Midbrain (tissue), 1 donor: ENCODE results near the gene GRIN3A.
A peak's percentile ranks its signal among the peaks of the same experiment; 100 is the strongest.
"Not testable (repeated sequence)": the region's sequence is repeated elsewhere in the genome, so short reads cannot be mapped to it uniquely, and the experiment has no call there.

Experiments used
- DNase-seq: peaks from one replicate; lab custom pipeline; 2025; lab: John Stamatoyannopoulos, UW

Gene GRIN3A

DNA sequence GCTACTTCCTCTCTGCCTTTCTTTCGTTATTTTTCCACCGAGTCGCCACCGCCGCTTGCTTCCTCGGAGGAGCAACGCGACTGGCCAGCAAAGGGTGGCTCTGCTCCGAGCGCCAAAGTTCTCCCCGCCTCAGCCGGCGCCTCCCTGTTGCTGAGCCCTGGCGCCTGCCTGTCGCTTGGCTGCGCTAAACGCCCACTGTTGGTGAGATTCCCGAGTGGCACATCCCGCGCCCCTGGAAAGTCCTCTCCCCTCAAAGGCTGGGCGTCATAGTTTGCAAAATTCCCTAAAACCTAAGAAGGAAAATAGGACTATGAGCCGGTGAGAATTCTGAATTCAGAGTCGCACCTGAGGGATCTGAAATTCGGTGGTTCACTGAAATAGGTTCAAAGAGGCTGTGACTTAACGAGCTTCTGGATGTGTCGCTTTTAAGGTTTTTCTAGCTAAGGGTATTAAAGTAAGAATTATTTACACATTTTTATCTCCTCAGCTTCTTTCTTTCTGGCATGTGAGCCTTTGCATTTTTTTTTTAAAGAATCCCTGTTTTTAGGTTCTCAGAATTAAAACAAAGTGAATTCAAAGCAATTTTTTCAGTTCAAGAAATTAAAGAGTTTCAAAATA is at the start of gene GRIN3A:
GRIN3A (minus strand) TSS at position 82 of the 618 bp plus-strand sequence. CDS start 668 bp downstream, outside the sequence.
- DNase-seq, result peak; percentile 18

DNA sequence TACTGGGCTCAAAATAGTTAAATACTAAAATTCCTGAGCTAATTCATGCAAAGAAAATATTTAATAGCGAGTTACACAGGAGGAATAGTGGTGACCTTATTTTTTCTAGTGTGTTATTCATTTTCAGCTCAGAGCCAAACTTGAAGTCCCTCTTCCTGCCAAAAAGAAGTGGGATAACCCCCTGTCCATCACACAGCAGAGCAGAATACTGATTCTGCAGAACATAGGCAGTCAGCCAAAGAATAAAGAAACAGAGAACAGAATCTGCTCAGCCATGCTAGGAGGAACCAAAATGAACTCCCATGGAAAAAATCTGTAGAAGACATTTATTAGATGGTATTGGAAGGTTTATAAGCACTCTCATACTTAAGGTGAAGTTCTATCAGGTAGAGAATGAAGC is 49.4 kb upstream of the GRIN3A start:
- peak; percentile 8 for DNase-seq

DNA sequence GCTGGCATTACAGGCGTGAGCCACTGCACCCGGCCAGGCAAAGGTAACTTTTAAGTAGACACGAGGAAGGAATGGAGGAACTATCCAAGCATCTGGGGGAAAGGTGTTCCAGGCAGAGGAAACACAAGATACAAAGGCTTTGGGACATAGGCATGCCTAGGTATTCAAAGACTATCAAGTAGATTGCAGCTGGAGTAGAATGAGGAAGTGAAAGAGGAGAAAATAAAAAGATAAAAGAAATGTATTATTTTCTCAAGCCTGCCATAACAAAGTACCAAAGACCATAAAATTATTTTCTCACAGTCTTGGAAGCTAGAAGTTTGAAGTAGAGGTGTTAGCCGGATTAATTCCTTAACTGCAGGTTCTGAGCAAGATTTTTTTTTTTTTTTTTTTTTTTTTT is 39.9 kb upstream of the GRIN3A start:
- no peak for DNase-seq

DNA sequence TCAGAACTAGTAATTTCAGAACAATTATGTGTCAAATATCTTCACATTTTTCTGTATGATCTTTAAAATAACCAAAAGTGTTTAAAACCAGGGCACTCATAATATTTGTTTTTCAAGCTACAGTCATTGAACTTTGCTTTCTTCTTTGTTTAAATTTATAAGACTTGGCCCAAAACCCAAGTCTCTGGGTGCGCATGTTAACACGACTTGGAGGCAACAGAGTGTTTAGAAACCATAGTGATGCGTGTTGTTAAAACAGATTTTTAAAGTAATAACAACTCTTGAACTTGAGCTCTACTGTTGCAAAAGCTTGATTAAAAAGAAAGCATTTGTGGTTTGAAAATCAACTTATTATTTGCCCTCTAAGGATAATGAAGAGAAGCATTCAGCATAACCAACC is 26.0 kb upstream of the GRIN3A start:
- no peak for DNase-seq

DNA sequence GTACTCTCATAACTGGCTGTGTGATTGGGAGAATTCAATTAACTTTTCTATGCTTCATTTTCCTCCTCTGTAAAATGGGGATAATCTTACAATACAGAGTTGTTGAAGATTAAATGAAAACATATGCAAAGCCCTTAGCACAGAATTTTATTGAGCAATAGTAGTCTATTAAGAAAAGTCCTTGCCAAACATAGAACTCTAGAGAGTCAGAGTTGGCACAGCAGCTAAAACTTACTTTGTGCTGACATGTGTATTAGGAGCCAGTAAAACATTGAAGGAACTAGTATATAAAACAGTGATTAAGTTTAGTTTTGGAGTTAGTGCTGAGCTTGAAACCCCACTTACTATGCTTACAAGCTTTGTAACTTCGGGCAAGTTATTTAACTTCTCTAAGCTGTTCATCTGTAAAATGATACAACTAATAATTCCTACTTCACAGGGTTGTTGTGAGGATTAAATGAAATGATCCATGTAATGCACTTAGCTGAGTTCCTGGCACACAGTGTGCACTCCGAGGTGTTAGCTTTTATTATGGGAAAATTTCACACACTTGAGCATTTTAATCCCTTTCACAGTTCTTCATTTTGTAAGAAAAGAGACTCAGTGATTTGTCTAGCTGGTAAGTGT is 20.0 kb upstream of the GRIN3A start:
- no peak for DNase-seq

DNA sequence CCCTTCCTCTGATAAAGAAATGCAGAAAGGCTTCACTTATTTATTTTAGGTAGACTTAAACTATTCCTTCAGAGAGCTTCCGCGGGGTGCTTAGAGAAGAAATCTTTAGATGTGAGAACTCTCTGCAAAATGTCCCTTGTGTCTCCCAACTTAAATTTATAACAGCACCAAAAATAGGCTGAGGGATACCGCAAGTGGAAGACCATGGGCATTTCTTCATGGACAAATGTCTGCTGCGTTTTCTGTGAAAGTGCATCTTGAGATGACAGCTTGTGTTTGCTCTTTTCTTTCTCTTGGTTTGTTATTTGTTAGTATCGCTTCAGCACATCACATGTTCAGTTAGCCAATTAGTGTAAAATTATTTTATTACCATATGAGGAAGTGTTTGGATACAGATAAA is 15.3 kb upstream of the GRIN3A start:
- DNase-seq, result no peak

DNA sequence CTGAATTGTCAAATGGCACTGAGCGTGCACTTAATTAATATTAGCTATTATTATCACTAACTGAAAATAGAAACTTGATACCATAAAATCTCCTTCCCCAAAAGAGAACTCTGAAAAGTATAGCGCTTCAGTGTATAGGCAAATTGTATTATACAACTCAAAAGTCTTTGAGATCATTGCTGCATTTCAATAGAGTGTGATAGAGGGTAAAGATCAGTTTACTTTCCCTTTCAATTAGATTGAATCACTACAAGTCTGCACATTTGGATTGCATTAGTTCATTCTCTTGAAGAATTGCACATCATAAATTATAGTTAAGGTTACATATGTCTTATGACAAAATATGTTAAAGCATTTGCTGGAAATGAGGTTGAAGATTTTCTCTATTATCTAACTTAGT is 13.4 kb upstream of the GRIN3A start:
- DNase-seq, result no peak

DNA sequence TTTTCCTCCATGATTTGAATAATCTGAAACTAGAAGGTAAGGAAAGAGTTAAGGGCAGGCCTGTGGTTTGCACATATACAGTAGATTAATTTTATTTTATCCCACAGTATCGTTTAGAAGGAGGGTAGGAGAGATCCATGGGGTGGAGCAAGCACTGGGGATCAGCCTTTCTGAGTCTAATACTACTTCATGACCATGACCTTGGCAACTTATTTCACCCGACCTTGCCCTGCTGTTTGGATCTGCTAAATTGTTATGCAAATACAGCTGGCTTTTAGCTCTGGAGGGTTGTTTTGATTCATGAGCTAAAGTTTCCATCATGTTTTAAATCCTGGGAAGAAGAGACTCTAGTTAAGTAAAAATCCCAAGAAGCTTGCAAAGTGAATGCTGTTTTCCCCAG is 864 bp upstream of the GRIN3A start:
- no peak for DNase-seq

DNA sequence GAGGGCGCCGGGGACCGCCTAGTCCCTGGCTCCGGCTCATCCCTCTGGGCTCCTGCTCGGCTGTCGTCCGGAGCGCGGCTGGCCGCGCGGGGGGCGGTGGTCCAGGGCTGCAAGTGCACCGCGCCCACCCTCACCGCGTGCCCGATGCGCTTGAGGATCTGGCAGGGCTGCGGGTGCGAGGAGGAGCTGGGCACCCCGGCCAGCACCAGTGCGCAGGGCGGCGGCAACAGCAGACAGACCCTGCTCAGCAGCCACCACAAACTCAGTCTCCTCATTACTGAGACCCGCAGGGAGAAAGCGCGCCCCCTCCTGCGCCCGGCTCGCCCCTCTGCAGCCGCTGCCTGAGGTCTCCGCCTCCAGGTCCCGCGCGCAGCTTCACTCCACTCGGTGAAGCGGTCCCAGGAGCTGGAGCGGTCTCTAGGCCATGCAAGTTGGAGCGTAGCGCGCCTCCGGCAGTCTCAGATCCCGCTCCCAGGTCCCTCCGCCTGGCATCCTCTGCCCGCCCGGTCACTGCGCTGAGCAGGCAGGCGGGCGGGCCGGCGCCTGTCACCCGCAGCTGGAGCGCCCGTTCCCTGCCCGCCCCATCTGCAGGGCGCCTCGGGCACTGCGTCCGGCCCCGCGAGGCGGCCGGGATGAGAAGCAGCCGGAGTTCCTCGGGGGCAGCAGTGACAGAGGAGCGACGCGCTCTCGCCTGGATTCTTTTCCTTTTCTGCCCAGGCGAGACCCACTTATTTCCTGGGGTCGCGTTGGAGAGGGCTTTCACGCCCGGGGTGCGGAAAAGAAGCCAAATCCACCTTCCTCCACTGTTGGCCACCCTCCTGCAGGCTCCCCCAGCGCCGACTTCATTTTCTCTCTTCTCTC is 512 bp downstream of the GRIN3A start:
- peak; percentile 5 for DNase-seq

DNA sequence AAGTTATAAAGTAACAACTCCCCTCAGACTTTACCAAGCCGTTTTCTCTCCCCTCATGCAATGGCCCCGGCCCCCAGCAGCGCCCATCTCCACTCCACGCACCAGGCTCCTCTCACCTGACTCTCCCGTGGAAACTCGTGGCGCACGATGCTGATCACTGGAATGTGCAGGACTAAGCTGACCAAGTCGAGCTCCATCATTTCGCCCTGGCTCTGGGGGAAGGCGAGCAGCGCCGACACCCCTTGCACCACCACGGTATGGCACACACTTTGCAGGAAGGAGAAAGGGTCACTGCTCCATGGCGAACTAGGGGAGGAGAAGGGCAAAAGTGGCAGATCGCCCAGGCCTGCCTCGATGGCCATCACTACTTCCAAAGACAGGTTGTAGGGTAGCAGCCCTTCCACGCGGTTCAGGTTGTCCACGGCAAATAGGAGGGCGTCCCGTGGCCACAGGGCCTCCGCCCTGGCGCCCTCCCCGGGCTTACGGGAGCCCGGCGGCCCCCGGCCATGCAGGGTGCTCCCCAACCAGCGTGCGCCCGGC is 1.2 kb downstream of the GRIN3A start:
- no peak for DNase-seq

DNA sequence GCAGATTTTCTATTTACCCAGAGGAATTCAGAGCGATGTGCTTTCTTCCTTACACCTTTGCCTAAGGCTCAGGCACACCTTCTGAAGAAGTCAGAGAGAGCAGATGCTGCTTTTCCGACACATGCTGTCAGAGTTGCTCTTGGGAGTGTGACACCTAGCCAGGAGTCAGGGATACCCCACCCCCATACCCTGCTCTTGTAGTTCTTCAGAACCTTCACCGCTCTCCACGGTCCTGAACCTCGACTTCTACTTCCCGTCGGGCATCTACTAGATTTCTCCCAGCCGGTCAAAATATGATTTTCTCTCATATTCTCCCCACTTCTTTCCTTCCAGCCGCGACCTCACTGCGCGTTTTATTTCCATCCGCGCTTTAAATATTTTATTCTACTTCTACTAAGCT is 1.7 kb downstream of the GRIN3A start:
- no peak for DNase-seq

DNA sequence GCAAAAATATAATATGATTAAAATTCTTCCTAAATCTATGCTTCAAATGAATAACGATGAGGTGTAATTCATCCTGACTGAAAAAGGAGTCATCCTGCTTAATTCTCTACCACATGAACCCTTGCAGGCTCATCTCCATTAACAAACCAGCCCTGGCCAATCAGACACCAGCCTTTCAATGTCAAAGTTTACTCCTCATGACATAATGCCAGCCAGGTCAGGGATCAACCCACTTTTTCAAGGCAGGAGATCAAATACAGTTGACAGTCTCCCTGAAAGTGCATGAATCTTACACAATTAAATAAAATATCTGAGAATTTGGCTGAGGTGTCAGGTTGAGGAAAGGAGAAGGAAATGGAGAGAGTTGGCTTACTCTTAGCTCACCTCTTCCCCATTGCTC is 7.0 kb downstream of the GRIN3A start:
- DNase-seq, result no peak

DNA sequence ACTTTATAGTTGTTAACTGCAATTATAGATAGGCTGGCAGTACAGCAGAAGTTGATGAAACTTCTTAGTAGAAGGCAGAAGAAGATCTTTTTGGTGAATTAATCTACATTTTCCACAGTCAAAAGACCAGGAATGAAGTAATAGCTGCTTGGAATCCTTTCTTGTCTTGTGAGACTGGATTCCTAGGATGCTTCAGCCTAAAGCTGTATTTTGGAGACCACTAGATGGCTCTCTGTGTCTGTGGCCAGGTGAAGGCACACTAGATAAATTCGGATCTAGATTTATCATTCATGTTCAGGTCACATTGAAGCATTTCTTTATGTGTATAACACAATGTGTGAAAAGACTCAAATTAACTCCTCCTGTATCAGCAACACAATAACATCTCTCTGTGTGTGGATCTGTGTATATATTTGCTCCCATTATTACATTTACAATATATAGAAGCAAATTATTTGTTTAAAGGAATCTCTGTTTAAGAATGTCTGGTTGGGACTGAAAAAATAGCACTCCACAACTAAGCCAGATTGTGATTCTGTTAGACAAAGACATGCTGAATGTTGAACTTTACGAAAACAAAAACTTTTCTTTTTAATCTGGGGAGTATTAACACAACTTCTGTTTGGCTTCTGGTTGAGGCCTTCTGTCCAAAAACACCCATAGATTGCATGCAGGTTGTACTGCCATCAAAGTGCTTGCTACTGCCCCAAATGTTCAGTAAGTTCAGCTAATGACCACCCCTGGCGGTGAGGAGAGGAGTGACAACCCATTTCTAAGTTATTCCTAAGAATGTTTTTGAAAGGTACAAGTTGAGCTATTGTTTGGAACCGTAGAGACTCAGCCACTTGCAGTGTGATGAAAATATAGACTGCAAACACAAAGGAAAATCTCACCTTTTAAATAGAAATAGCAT is 10.6 kb downstream of the GRIN3A start:
- DNase-seq, result peak; percentile 40

DNA sequence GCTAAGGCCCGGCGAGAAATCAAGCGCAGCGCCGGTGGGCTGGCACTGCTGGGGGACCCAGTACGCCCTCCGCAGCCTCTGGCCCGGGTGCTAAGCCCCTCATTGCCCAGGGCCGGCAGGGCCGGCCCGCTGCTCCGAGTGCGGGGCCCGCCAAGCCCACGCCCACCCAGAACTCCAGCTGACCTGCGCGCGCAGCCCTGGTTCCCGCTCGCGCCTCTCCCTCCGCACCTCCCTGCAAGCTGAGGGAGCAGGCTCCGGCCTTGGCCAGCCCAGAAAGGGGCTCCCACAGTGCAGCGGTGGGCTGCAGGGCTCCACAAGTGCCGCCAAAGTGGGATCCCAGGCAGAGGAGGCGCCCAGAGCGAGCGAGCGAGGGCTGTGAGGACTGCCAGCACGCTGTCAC is 14.2 kb downstream of the GRIN3A start:
- DNase-seq, result not testable (repeated sequence)

DNA sequence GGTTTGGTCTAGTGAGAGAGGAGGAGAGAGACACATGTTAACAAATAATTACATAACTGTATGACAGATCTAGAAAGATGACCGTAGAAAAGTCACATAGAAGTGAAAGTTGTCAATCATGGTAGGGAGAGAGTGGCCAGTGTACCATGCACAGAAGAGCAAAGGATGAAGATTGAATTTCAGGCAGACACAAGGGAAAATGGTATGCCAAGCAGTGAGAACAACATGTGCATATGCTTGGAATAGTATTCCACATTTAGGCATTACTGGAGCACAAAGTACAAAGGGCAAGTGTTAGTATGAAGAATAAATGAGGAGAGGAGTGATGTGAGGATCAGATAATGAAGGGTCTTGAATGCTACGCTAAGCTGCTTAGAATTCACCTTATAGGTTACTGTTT is 20.3 kb downstream of the GRIN3A start:
- no peak for DNase-seq

DNA sequence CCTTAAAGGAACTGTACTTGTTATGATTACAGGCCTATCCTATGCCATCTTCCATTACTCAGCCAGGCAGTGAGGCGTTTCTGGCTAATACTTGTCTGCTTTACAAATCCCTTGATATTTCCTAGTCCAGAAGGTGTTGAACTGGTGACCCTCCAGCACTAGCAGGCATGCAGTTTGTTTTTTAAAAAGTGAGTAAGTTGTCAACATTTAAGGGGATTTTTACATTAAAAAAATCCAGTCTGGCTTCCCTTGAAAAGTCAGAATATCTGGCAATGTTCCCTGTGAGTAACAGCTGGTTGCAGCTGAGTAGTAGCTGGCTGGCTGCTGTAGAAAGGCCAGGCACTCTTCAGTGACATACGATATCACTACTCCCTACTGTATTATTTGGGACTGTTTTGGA is 21.8 kb downstream of the GRIN3A start:
- DNase-seq, result no peak

DNA sequence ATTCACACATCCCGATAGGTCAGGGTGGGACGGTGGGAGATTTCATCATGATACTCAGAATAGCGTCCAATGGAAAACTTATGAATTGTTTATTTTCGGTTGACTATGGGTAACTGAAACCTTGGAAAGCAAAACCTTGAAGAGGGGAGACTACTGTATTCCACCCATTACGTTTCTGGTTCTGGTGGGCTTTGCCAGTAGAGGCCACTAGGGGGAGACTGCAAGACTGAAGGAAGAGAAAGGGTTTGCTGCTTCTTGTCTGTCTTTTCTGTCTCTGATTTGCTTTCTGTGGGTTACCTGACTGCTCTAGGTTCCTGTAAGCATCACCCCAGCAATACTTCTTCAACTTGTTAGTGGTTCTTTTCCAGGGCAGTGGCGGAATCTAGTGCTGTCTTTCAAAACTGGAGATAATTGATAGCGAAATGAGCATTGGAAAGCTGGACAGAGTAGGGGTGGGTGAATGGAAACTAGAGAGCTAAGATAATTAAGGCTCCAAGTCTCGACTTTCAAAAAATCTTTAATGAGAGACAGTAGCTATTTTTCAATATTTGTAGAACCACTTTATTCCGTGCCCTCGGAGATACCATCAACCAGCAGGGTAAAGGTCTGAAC is 27.0 kb downstream of the GRIN3A start:
- DNase-seq, result no peak

DNA sequence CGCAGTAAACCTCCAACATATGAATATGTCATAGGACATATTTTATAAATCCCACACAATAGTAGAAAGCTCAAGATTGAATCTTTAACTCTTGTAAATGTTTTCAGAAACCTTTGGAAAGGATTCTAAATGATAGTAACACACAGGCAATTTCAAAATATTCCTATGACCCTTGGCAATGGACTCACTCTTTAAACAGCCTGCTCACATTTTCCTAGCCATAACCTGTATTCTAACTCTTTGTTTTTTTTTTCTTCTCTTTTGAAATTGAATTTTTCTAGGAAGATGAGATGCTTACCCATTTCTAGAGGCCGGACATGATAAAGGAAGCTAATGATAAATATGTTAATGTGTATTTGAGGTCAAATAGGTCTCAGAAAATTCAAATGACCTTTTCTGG is 29.6 kb downstream of the GRIN3A start:
- DNase-seq, result no peak

DNA sequence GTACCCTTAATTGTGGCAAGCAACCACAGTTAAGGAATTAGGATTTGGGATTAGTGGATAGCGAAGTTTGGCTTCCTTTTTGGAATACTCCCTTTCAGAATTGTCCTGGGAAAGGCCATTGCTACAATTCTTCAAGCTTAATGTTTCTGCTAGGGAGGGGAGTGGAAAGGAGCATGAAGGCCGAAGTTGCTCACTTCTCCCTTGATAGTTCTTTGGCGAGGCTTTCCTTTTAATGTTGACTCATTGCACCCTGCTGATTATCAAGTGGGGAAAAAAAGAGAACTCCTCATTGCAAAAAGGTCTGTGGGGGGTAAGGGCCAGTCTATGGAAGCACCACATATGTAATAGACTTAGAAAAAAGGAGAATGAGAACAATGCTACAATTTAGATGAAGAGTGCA is 30.7 kb downstream of the GRIN3A start:
- DNase-seq, result no peak

DNA sequence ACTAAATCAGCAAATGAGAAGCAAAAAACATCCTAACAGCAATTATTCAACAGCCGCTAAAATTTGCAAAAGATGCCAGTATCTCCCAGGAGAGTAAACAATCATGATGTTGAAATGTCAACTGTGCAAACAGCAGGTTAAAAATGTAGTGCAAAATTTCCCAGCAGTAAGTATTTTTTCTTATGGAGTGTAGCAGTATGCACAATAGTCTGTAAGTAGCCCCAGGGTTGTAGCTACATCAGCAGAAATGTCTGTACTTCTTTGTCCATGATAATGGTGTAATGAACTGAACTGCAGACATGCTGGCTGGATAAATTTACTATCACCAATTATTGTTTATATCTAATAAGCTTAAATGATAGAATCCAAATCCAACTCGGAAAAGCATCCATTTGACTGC is 31.4 kb downstream of the GRIN3A start:
- DNase-seq, result no peak

DNA sequence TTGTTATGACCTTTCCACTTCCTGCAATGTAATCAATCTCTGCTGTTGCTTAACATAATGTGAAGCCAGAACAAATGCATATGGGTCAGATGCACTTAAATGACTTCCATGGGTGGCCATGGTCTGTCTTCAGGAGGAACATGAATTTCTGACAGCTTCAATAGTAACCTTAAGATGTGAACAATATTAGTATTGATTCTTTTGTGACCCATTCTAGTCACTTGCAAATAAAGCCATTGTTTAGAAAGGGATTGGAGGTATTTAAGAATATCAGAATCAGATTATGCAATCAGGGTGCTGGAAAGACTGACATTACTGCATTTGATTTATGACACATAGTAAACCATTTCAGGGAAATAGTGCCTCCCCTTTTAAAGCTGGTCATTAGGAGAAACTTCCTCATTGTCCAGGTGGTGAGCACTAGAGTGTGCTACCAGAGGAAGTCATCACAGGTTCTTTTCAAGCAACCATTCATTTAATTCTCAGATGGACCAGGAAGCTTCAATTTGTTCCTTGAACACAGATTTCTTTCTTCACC is 32.1 kb downstream of the GRIN3A start:
- DNase-seq, result no peak
